ENCODE data around the gene AQP7. TPM values are rescaled to one million over a fixed set of nuclear protein-coding genes. Genes with fewer than 3 reads are reported as not detected.
A peak's percentile ranks its signal among the peaks of the same experiment; 100 is the strongest.

Gene AQP7
- total and polyA plus RNA-seq, 3 experiments from 2014 or later, result not detected

- H3K4me3 ChIP-seq (ENCODE audit: low read length), result peak overlapping the region; percentile 99
- POLR2A ChIA-PET, result interaction anchor here (2.4 kb wide), 1 partner anchor 30 kb away, joined by 13 read pairs; no protein-coding TSS in a partner anchor
- H3K4me1 Mint-ChIP-seq, result peaks cover 38 to 60% (median 42%) of the 10 kb centered on the region in 3 donors
- peak overlapping the region; percentile 85 to 99 (median 88) for H3K4me3 Mint-ChIP-seq
- no peaks in the 10 kb centered on the region for H3K9me3 ChIP-seq (ENCODE audit: low read length)
- peaks cover 35% of the 10 kb centered on the region for H3K4me1 ChIP-seq (ENCODE audit: insufficient read depth, low read length)
- H3K36me3 ChIP-seq (ENCODE audit: insufficient read depth, low read length), result peaks cover 17% of the 10 kb centered on the region
- no peaks in the 10 kb centered on the region for H3K9me3 Mint-ChIP-seq
- H3K36me3 Mint-ChIP-seq, result peaks cover 3 to 44% (median 4%) of the 10 kb centered on the region in 3 donors
- H3K27ac ChIP-seq (ENCODE audit: low read depth, low read length), result peak overlapping the region; percentile 86
- H3K27me3 ChIP-seq (ENCODE audit: insufficient read depth, low read length, poor library complexity, severe bottlenecking), result no peaks in the 10 kb centered on the region
- H3K27me3 Mint-ChIP-seq, result no peaks in the 10 kb centered on the region
- peak in 4 of 5 donors; percentile 11 to 52 (median 30) for DNase-seq
- CTCF ChIA-PET, result interaction anchor here (1.0 to 10.6 kb wide), 4 partner anchors 17 to 41 kb away, joined by 3 to 202 read pairs (median 18); partner anchors contain the start of gene NOL6
- peak overlapping the region; percentile 87 to 100 (median 97) for H3K27ac Mint-ChIP-seq
Observed at GRCh38 chr9:33445389-33446239, 43.2 kb upstream of the AQP7 start.

GRCh38 chr9:33443464-33444154, 41.2 kb upstream of the AQP7 start:
- Histone ChIP-seq H3K27me3 (ENCODE audit: insufficient read depth, low read length, poor library complexity, severe bottlenecking) (no peaks in the 10 kb centered on the region), H3K4me1 (ENCODE audit: insufficient read depth, low read length) (peaks cover 35% of the 10 kb centered on the region), H3K27ac (ENCODE audit: low read depth, low read length) (no peak overlapping the region), H3K9me3 (ENCODE audit: low read length) (no peaks in the 10 kb centered on the region), H3K4me3 (ENCODE audit: low read length) (no peak overlapping the region), H3K36me3 (ENCODE audit: insufficient read depth, low read length) (peaks cover 17% of the 10 kb centered on the region)
- Mint-ChIP-seq H3K4me3 (peak overlapping the region in 4 of 7 donors; percentile 5 to 87 (median 41)), H3K4me1 (peaks cover 40 to 57% (median 42%) of the 10 kb centered on the region in 3 donors), H3K9me3 (no peaks in the 10 kb centered on the region), H3K36me3 (peaks cover 4 to 51% (median 7%) of the 10 kb centered on the region in 3 donors), H3K27me3 (no peaks in the 10 kb centered on the region), H3K27ac (peak overlapping the region in 6 of 8 donors; percentile 29 to 98 (median 80))
- POLR2A ChIA-PET, result interaction anchor here (0.7 to 0.8 kb wide), 2 partner anchors 10 to 28 kb away, joined by 3 read pairs; no protein-coding TSS in a partner anchor
- CTCF ChIA-PET, result interaction anchor here (1.7 to 10.6 kb wide), 4 partner anchors 8 to 28 kb away, joined by 4 to 202 read pairs (median 7); no protein-coding TSS in a partner anchor
- no peak for DNase-seq

DNA sequence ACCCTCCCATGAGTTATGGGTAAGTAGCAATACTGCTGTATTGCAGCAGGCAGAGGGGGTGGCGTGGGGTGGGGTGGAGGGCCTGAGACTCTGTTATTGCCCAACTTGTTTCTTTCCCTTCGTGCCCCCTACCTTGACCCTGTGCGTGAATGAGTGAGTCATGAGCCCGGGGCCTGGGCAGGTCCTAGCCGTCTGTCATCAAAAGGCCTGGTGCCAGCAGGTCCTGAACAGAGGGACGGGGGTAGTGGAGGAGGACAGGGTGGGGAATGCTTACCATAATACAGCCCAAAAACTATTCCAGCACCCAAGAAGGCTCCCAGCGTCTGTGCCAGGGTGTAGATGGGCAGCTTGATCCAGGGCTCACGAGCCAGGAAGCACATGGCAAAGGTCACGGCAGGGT, 40.7 kb upstream of the AQP7 start:
- CTCF ChIA-PET, result interaction anchor here (1.4 to 2.0 kb wide), 3 partner anchors 8 to 27 kb away, joined by 3 to 6 read pairs (median 4); no protein-coding TSS in a partner anchor
- POLR2A ChIA-PET, result no interaction called here
- H3K27ac ChIP-seq (ENCODE audit: low read depth, low read length), result no peak overlapping the region
- Mint-ChIP-seq H3K4me1 (peaks cover 36 to 52% (median 37%) of the 10 kb centered on the region in 3 donors), H3K36me3 (peaks cover 4 to 51% (median 7%) of the 10 kb centered on the region in 3 donors), H3K27me3 (no peaks in the 10 kb centered on the region), H3K9me3 (no peaks in the 10 kb centered on the region), H3K4me3 (no peak overlapping the region), H3K27ac (peak overlapping the region in 3 of 8 donors; percentile 36 to 81 (median 55))
- peaks cover 31% of the 10 kb centered on the region for H3K4me1 ChIP-seq (ENCODE audit: insufficient read depth, low read length)
- H3K27me3 ChIP-seq (ENCODE audit: insufficient read depth, low read length, poor library complexity, severe bottlenecking), result no peaks in the 10 kb centered on the region
- DNase-seq, result no peak
- H3K9me3 ChIP-seq (ENCODE audit: low read length), result no peaks in the 10 kb centered on the region
- H3K4me3 ChIP-seq (ENCODE audit: low read length), result no peak overlapping the region
- H3K36me3 ChIP-seq (ENCODE audit: insufficient read depth, low read length), result peaks cover 17% of the 10 kb centered on the region

GRCh38 chr9:33442125-33442524, 39.8 kb upstream of the AQP7 start:
- Histone ChIP-seq H3K27ac (ENCODE audit: low read depth, low read length) (no peak overlapping the region), H3K27me3 (ENCODE audit: insufficient read depth, low read length, poor library complexity, severe bottlenecking) (no peaks in the 10 kb centered on the region), H3K4me3 (ENCODE audit: low read length) (no peak overlapping the region), H3K36me3 (ENCODE audit: insufficient read depth, low read length) (peaks cover 17% of the 10 kb centered on the region), H3K4me1 (ENCODE audit: insufficient read depth, low read length) (peaks cover 26% of the 10 kb centered on the region), H3K9me3 (ENCODE audit: low read length) (no peaks in the 10 kb centered on the region)
- ChIA-PET POLR2A (no interaction called here), CTCF (interaction anchor here (1.4 to 2.2 kb wide), 3 partner anchors 11 to 26 kb away, joined by 3 to 14 read pairs (median 7); no protein-coding TSS in a partner anchor)
- Mint-ChIP-seq H3K27me3 (no peaks in the 10 kb centered on the region), H3K36me3 (peaks cover 4 to 48% (median 7%) of the 10 kb centered on the region in 3 donors), H3K4me1 (peaks cover 31 to 50% (median 34%) of the 10 kb centered on the region in 3 donors), H3K27ac (peak overlapping the region in 2 of 8 donors; percentile 59 to 89), H3K9me3 (no peaks in the 10 kb centered on the region), H3K4me3 (no peak overlapping the region)
- DNase-seq, result no peak

DNA sequence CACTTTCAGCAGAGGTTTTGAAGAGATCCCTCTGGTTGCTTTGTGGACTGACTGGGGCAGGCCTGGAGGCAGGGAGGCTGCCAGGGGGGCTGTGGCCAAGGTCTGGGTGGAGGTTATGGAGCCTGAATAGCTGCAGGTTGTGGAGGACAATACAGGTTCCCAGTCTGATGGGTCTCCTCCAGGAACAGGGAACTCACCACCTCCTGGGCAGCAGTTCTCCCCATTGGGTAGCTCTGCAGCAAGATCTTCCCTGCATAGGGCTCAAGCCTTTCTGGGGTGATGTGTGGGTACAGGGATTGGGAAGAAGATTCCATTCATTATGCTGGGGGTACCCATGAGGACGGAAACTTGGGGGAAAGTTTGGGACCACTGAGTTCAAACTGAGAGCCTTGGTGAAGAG, 38.2 kb upstream of the AQP7 start:
- H3K9me3 ChIP-seq (ENCODE audit: low read length), result no peaks in the 10 kb centered on the region
- ChIA-PET POLR2A (no interaction called here), CTCF (interaction anchor here (1.2 to 2.2 kb wide), 3 partner anchors 12 to 26 kb away, joined by 3 to 14 read pairs (median 4); no protein-coding TSS in a partner anchor)
- Mint-ChIP-seq H3K36me3 (peaks cover 4 to 46% (median 7%) of the 10 kb centered on the region in 3 donors), H3K4me3 (peak overlapping the region in 1 of 7 donors; percentile 29), H3K27ac (peak overlapping the region in 4 of 8 donors; percentile 15 to 92 (median 20)), H3K4me1 (peaks cover 16 to 35% (median 19%) of the 10 kb centered on the region in 3 donors), H3K9me3 (no peaks in the 10 kb centered on the region), H3K27me3 (no peaks in the 10 kb centered on the region)
- no peaks in the 10 kb centered on the region for H3K27me3 ChIP-seq (ENCODE audit: insufficient read depth, low read length, poor library complexity, severe bottlenecking)
- H3K4me3 ChIP-seq (ENCODE audit: low read length), result no peak overlapping the region
- H3K36me3 ChIP-seq (ENCODE audit: insufficient read depth, low read length), result peaks cover 17% of the 10 kb centered on the region
- DNase-seq, result no peak
- no peak overlapping the region for H3K27ac ChIP-seq (ENCODE audit: low read depth, low read length)
- H3K4me1 ChIP-seq (ENCODE audit: insufficient read depth, low read length), result peaks cover 12% of the 10 kb centered on the region

DNA sequence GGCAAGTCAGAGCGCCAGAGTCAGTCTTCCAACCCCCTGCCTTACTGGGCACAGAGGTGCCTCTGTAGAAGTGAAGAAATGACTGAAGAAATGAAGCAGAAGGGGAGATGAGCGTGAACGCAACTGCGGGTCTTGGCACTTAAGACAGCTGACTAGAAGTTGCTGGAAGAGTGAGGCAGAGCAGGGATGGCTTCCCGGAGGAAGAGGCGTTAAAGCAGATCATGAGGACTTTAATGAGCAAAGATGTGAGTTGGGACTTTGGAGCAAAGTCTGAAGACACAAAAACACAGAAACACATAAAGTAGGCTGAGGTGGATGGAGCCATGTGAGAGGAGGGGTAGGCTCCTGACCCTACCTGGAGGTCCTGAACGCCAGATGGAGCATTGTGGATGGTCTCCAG, 37.8 kb upstream of the AQP7 start:
- no peak overlapping the region for H3K27ac ChIP-seq (ENCODE audit: low read depth, low read length)
- no peaks in the 10 kb centered on the region for H3K9me3 Mint-ChIP-seq
- no peaks in the 10 kb centered on the region for H3K27me3 Mint-ChIP-seq
- H3K4me1 ChIP-seq (ENCODE audit: insufficient read depth, low read length), result peaks cover 8% of the 10 kb centered on the region
- H3K27me3 ChIP-seq (ENCODE audit: insufficient read depth, low read length, poor library complexity, severe bottlenecking), result no peaks in the 10 kb centered on the region
- ChIA-PET POLR2A (no interaction called here), CTCF (interaction anchor here (1.0 to 2.2 kb wide), 3 partner anchors 12 to 25 kb away, joined by 3 to 14 read pairs (median 4); no protein-coding TSS in a partner anchor)
- peak overlapping the region in 1 of 7 donors; percentile 29 for H3K4me3 Mint-ChIP-seq
- H3K4me1 Mint-ChIP-seq, result peaks cover 12 to 31% (median 15%) of the 10 kb centered on the region in 3 donors
- no peaks in the 10 kb centered on the region for H3K9me3 ChIP-seq (ENCODE audit: low read length)
- DNase-seq, result no peak
- H3K36me3 ChIP-seq (ENCODE audit: insufficient read depth, low read length), result peaks cover 17% of the 10 kb centered on the region
- H3K27ac Mint-ChIP-seq, result peak overlapping the region in 4 of 8 donors; percentile 2 to 92 (median 38)
- H3K4me3 ChIP-seq (ENCODE audit: low read length), result no peak overlapping the region
- peaks cover 4 to 46% (median 7%) of the 10 kb centered on the region in 3 donors for H3K36me3 Mint-ChIP-seq

DNA sequence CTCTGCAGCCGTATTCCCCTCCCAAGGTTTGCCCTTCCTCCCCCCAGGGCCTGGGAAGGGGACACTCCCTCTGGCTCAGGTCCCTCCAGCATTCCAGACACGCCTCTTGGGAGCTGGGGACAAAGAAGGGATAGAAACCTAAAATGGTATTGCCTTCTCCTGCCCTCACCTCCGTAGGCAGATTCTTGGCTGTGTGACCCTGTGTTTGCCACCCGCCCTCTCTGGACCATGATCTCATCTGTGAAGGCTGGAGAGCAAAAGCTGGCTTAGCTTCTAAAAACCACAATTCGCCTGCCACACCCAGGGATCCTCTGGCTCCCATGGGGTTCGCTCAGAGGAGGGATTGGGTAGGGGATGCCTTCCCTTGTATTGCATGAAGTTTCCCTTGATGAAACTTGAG, 37.4 kb upstream of the AQP7 start:
- POLR2A ChIA-PET, result no interaction called here
- Histone ChIP-seq H3K4me3 (ENCODE audit: low read length) (no peak overlapping the region), H3K36me3 (ENCODE audit: insufficient read depth, low read length) (peaks cover 17% of the 10 kb centered on the region), H3K9me3 (ENCODE audit: low read length) (no peaks in the 10 kb centered on the region), H3K27ac (ENCODE audit: low read depth, low read length) (no peak overlapping the region), H3K27me3 (ENCODE audit: insufficient read depth, low read length, poor library complexity, severe bottlenecking) (no peaks in the 10 kb centered on the region), H3K4me1 (ENCODE audit: insufficient read depth, low read length) (peaks cover 3% of the 10 kb centered on the region)
- Mint-ChIP-seq H3K4me1 (peaks cover 7 to 26% (median 10%) of the 10 kb centered on the region in 3 donors), H3K4me3 (no peak overlapping the region), H3K27ac (peak overlapping the region in 2 of 8 donors; percentile 2 to 92), H3K9me3 (no peaks in the 10 kb centered on the region), H3K36me3 (peaks cover 4 to 42% (median 7%) of the 10 kb centered on the region in 3 donors), H3K27me3 (no peaks in the 10 kb centered on the region)
- no peak for DNase-seq
- CTCF ChIA-PET, result interaction anchor here (1.0 kb wide), 1 partner anchor 13 kb away, joined by 3 read pairs; no protein-coding TSS in a partner anchor

All from CD8-positive, alpha-beta memory T cell (primary cell).